ENCODE measurements around the gene P2RX5. TPM values are rescaled to one million over a fixed set of nuclear protein-coding genes. Genes with fewer than 3 reads are reported as not detected.
"Not testable (repeated sequence)": the region's sequence is repeated elsewhere in the genome, so short reads cannot be mapped to it uniquely, and the experiment has no call there.

The P2RX5 gene
- total RNA-seq, 3 donors from 2014 or later, result 29.5 to 53.5 (median 30.8) TPM

DNA sequence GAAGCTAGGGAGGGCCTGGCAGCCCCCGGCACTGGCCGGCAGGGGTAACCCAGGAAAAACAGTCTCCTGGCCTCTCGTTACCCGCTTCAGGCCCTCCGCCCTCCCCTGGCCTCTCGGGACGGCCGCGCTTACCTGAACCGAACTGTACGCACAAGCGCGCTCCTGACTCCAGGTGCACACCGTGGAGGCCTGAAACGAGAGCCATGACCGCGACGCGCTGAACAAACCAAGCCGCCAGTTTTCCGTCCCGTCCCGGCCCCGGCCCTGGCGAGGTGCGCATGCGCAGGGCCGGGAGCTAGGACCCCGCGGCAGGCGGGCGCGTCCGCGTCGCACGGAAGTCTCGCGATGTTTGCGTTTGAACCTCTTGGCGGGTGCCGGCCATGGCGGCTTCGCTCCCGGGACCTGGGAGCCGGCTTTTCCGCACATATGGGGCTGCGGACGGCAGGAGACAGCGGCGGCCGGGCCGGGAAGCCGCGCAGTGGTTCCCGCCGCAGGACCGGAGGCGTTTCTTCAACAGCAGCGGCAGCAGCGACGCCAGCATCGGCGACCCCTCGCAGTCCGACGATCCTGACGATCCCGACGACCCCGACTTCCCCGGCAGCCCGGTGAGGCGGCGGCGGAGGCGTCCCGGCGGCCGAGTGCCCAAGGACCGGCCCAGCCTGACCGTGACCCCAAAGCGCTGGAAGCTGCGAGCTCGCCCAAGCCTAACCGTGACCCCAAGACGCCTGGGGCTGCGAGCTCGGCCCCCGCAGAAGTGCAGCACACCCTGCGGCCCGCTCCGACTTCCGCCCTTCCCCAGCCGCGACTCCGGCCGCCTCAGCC, 27.8 kb upstream of the P2RX5 start, which contains the start of gene HASPIN:
Gene HASPIN, plus strand, starts transcription at position 348 of the 822 bp plus-strand sequence. Its CDS starts 33 bp downstream, at position 381.
- no peaks in the 10 kb centered on the region for H3K9me3 Mint-ChIP-seq
- DNase-seq (peak; percentile 92), ATAC-seq (peak; percentile 91 to 96)
- H3K4me1 Mint-ChIP-seq (ENCODE audit: low read depth), result peaks cover 35% of the 10 kb centered on the region
- peaks cover 15% of the 10 kb centered on the region for H3K36me3 Mint-ChIP-seq (ENCODE audit: insufficient read depth)
- H3K4me3 Mint-ChIP-seq, result peak within 1 kb of the TSS; percentile 92
- no peaks in the 10 kb centered on the region for H3K27me3 Mint-ChIP-seq (ENCODE audit: low read depth)

DNA sequence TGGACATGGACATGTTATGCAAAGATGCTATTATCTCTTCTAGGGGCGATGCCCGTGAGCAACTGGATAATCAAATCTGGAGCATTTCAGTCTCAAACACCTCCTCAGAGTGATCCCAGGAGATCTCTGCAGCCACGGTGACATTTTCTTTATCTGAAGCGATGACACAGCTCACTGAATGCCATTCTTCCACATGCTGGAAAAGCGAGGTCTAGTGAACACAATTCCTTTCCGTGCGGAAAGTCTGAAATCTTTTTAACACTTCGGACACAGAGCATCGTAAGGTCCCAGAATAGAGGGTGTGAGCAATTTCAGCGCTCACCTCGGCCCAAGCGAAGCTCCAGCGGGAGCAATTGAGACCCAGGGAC, 27.2 kb upstream of the P2RX5 start:
- Mint-ChIP-seq H3K36me3 (ENCODE audit: insufficient read depth) (peaks cover 17% of the 10 kb centered on the region), H3K27me3 (ENCODE audit: low read depth) (no peaks in the 10 kb centered on the region), H3K4me1 (ENCODE audit: low read depth) (peaks cover 38% of the 10 kb centered on the region), H3K4me3 (peak overlapping the region; percentile 92), H3K9me3 (no peaks in the 10 kb centered on the region)
- ATAC-seq, result no peak
- DNase-seq, result no peak

DNA sequence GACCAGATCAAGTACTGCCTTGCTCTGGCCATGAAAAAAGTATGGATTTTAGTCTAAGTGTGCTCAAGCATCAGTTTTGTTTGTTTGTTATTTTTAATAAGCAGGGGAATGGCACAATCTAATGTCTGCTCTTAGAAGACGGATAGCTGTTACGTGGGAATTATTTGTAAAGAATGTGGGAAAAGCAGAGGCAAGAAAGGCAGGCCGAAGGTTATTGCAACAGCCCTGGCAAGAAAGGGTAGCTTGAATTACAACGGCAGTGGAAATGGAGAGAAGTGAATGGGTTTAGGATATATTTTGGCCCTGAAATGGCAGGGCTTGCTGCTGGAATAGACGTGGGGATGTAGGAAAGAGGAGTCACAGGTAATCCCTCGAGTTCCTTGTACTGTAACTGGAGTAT, 26.8 kb upstream of the P2RX5 start:
- ATAC-seq (no peak), DNase-seq (no peak)
- peak overlapping the region; percentile 92 for H3K4me3 Mint-ChIP-seq
- H3K36me3 Mint-ChIP-seq (ENCODE audit: insufficient read depth), result peaks cover 17% of the 10 kb centered on the region
- H3K27me3 Mint-ChIP-seq (ENCODE audit: low read depth), result no peaks in the 10 kb centered on the region
- H3K9me3 Mint-ChIP-seq, result no peaks in the 10 kb centered on the region
- peaks cover 38% of the 10 kb centered on the region for H3K4me1 Mint-ChIP-seq (ENCODE audit: low read depth)

DNA sequence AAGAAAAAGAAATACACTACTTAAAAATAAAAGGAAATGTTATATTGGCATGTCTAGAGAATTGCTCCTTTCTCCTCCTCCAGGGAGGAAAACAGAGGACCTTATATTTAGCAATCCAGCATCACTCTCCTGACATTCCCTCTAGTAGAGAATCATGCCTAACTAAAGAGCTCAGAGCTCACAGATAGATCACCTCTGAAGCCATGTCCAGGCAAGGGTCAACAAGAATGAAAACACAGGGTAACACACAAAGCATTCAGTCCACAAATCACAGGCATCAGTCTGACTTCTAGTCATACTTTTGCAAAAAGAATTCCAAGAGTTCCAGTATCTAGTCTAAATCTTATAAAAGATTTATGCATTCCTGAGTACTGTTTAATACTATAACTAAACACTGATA, 23.3 kb upstream of the P2RX5 start:
- H3K4me1 Mint-ChIP-seq (ENCODE audit: low read depth), result peaks cover 38% of the 10 kb centered on the region
- H3K4me3 Mint-ChIP-seq, result no peak overlapping the region
- ATAC-seq, result no peak
- DNase-seq, result no peak
- no peaks in the 10 kb centered on the region for H3K27me3 Mint-ChIP-seq (ENCODE audit: low read depth)
- peaks cover 35% of the 10 kb centered on the region for H3K36me3 Mint-ChIP-seq (ENCODE audit: insufficient read depth)
- H3K9me3 Mint-ChIP-seq, result no peaks in the 10 kb centered on the region

DNA sequence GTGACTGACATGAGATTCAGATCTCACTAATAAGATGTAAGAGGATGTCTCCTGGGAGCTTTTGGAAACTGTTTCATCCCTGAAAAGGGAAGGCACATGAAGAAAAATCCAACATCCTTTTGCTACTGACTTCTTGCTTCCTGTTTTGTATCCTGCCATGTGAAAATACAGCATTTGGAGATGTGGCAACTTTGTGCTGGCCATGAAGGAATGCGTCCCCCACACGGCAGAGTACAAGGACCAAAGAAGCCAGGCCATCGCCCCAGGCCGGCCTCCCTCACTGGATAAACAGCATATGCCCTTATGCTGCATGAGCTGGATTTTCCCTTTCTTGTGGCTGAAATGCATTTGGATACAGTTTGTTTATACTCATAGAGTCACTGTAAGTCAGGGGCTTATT, 22.2 kb upstream of the P2RX5 start:
- H3K9me3 Mint-ChIP-seq, result no peaks in the 10 kb centered on the region
- no peak for DNase-seq
- peaks cover 35% of the 10 kb centered on the region for H3K36me3 Mint-ChIP-seq (ENCODE audit: insufficient read depth)
- ATAC-seq, result no peak
- H3K27me3 Mint-ChIP-seq (ENCODE audit: low read depth), result no peaks in the 10 kb centered on the region
- H3K4me3 Mint-ChIP-seq, result no peak overlapping the region
- H3K4me1 Mint-ChIP-seq (ENCODE audit: low read depth), result peaks cover 40% of the 10 kb centered on the region

DNA sequence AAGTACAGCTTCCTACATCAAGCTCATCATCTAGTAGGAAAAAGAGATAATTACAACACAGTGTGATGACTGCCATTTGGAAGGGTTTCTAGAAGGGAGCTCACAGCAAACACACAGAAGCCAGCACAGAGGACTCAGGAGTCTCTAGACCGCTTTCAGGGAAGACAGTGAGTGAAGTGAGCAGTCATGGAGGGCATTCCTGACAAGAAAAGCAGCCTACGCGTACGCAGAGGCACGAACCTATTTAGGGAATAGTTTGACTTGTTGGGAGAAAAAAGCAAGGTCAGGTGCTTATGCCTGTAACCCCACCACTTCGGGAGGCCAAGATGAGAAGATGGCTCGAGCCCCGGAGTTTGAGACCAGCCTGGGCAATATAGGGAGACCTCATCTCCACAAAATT, 19.3 kb upstream of the P2RX5 start:
- Mint-ChIP-seq H3K4me3 (no peak overlapping the region), H3K9me3 (no peaks in the 10 kb centered on the region), H3K27me3 (ENCODE audit: low read depth) (no peaks in the 10 kb centered on the region), H3K4me1 (ENCODE audit: low read depth) (peaks cover 44% of the 10 kb centered on the region), H3K36me3 (ENCODE audit: insufficient read depth) (peaks cover 35% of the 10 kb centered on the region)
- DNase-seq (no peak), ATAC-seq (no peak)

DNA sequence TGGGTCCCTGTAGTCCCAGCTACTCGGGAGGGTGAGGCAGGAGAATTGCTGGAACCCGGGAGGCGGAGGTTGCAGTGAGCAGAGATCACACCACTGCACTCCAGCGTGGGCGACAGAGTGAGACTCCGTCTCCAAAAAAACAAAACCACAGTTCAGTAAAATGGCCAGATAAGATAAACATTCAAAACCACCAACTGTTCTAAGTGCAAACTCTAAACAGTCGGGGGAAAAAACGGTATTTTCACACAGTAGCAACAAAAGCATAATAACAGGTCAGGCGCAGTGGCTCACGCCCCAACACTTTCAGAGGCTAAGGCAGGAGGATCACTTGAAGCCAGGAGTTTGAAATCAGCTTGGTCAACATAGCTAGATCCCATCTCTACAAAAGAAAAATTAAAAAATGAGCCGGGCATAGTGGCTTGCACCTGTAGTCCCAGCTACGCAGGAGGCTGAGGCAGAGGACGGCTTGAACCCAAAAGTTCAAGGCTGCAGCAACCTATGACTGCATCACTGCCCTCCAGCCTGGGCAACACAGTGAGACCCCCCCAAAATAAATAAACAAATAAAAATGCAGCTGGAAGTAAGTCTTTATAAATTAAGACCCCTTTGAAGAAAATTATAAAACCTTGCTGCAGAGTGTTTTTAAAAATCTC, 17.0 kb upstream of the P2RX5 start:
- peaks cover 50% of the 10 kb centered on the region for H3K4me1 Mint-ChIP-seq (ENCODE audit: low read depth)
- DNase-seq, result no peak
- no peaks in the 10 kb centered on the region for H3K27me3 Mint-ChIP-seq (ENCODE audit: low read depth)
- H3K36me3 Mint-ChIP-seq (ENCODE audit: insufficient read depth), result peaks cover 27% of the 10 kb centered on the region
- H3K9me3 Mint-ChIP-seq, result no peaks in the 10 kb centered on the region
- no peak overlapping the region for H3K4me3 Mint-ChIP-seq
- ATAC-seq, result peak; percentile 7 to 14

DNA sequence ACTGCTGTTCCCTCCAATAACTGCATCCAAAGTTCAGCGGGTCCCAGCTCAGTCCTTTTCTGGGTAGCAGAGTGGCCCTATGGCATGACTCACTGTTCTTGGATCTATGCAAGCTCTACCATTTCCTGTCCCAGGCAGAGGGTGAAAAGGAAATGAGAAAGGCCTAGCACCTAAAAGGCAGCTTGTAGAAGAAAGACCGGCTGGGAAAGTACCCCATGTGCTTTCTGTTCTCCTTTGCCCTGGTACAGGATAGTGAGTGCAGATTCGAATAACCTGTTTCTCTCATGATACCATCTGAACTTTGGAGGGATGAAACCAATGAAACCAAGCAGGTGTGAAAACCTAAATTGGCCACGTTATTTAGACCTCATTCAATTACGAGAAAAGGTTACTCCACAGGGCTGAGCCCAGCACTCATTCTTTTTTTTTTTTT, 15.0 kb upstream of the P2RX5 start:
- DNase-seq (peak; percentile 63), ATAC-seq (peak; percentile 99)
- H3K4me3 Mint-ChIP-seq, result peak overlapping the region; percentile 25
- H3K9me3 Mint-ChIP-seq, result no peaks in the 10 kb centered on the region
- H3K4me1 Mint-ChIP-seq (ENCODE audit: low read depth), result peaks cover 49% of the 10 kb centered on the region
- H3K36me3 Mint-ChIP-seq (ENCODE audit: insufficient read depth), result peaks cover 15% of the 10 kb centered on the region
- H3K27me3 Mint-ChIP-seq (ENCODE audit: low read depth), result no peaks in the 10 kb centered on the region

DNA sequence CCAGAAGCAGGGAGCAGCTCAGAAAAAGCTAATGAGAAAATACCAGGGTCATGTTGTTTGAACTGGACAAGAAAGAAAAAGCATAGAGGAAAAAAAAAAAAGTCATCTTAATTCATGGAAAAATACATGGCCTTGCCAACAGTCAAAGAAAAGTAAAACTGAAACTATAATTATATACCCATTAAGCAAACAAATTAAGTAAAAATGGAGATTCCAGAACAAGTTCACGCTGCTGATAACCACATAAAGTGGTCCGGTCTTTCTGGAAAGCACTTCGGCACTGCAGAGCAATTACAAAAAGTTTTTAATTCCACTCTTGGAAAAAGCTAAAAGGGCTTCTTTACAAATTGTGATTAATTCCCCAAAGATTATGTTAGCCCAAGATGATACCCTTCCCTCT, 12.4 kb upstream of the P2RX5 start:
- H3K9me3 Mint-ChIP-seq, result no peaks in the 10 kb centered on the region
- no peak for ATAC-seq
- peaks cover 6% of the 10 kb centered on the region for H3K36me3 Mint-ChIP-seq (ENCODE audit: insufficient read depth)
- H3K4me1 Mint-ChIP-seq (ENCODE audit: low read depth), result peaks cover 44% of the 10 kb centered on the region
- no peak for DNase-seq
- no peaks in the 10 kb centered on the region for H3K27me3 Mint-ChIP-seq (ENCODE audit: low read depth)
- no peak overlapping the region for H3K4me3 Mint-ChIP-seq

DNA sequence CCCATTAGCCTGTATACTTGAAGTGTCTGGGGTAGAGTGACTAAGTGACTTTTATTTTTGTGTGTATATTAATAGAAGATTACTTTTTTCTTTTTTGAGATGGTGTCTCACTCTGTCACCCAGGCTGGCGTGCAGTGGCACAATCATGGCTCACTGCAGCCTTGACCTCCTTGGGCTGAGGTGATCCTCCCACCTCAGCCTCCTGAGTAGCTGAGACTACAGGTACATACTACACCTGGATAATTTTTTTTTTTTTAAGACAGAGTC, 9.7 kb upstream of the P2RX5 start:
- H3K4me3 Mint-ChIP-seq, DNase-seq: not testable (repeated sequence)

DNA sequence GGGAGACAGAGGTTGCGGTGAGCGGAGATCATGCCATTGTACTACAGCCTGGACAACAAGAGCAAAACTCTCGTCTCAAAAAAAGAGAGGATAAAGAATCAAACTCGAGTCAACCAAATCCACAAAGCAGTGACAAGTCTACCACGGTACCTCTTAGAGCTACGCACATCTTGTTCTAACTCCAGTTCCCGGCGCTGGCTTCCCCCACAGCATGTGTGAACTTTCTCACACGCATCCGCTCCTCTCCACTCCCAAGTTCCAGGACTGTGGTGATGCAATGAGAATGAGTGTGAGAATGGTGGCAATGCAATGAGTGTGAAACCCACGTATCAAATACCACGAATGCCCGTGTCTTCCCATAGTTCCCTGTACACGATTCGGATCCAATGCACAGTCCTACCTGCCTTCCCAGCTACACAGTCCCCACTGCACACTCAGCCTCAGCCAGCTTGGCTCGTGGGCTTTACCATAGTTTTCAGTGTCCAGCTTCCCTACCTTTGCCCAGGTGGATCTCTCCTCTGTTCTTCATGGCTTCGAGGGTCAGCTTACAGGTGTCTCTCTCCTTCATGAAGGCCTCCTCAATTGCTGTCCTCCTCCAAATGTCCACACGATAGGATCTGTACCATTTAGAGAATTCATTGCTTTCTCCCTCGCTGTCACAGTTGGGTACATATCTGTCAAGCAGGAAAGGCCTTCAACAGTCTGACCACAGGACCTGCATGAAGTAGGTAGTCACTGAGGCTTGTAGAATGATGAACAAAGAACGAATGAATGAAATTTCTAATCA, 9.2 kb upstream of the P2RX5 start:
- Mint-ChIP-seq H3K4me3 (no peak overlapping the region), H3K9me3 (peaks cover 3% of the 10 kb centered on the region), H3K27me3 (ENCODE audit: low read depth) (no peaks in the 10 kb centered on the region), H3K4me1 (ENCODE audit: low read depth) (peaks cover 19% of the 10 kb centered on the region), H3K36me3 (ENCODE audit: insufficient read depth) (peaks cover 4% of the 10 kb centered on the region)
- ATAC-seq (no peak), DNase-seq (no peak)

More for the DNA sequence above, 9.7 kb upstream of the P2RX5 start:
- not testable (repeated sequence) for H3K36me3 Mint-ChIP-seq (ENCODE audit: insufficient read depth); ATAC-seq; H3K9me3 Mint-ChIP-seq; H3K27me3 Mint-ChIP-seq (ENCODE audit: low read depth)
- H3K4me1 Mint-ChIP-seq (ENCODE audit: low read depth), result peaks cover 21% of the 10 kb centered on the region

DNA sequence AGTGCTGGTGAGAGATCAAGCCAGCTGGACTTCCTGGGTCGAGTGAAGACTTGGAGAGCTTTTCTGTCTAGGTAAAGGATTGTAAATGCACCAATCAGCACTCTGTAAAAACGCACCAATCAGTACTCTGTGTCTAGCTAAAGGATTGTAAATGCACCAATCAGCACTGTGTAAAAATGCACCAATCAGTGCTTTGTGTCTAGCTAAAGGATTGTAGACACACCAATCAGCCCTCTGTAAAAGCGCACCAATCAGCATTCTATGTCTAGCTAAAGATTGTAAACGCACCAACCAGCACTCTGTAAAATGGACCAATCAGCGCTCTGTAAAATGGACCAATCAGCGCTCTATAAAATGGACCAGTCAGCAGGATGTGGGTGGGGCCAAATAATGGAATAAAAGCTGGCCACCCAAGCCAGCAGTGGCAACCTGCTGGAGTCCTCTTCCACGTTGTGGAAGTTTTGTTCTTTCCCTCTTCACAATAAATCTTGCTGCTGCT, 6.1 kb upstream of the P2RX5 start:
- not testable (repeated sequence) for H3K36me3 Mint-ChIP-seq (ENCODE audit: insufficient read depth); DNase-seq; H3K4me3 Mint-ChIP-seq; H3K4me1 Mint-ChIP-seq (ENCODE audit: low read depth); H3K27me3 Mint-ChIP-seq (ENCODE audit: low read depth); H3K9me3 Mint-ChIP-seq
- peak in 1 of 2 donors; percentile 25 for ATAC-seq

DNA sequence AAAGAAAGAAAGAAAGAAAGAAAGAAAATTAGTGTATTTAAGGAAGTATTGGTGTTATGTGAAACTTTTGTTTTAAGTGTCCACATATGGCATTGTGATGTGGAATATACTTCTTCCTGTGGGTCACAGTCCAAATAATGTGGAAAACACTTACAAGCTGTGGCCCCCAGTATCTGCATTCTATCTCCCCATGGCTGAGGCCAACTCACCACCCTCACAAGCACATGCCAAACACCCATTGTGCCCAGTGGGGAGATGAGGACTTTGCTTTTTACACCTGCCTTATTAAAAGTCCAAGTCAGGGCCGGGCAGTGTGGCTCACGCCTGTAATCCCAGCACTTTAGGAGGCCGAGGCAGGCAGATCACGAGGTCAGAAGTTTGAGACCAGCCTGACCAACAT, 4.0 kb upstream of the P2RX5 start:
- ATAC-seq, result no peak
- H3K4me3 Mint-ChIP-seq, result no peak overlapping the region
- DNase-seq, result no peak
- H3K27me3 Mint-ChIP-seq (ENCODE audit: low read depth), result no peaks in the 10 kb centered on the region
- H3K9me3 Mint-ChIP-seq, result peaks cover 3% of the 10 kb centered on the region
- peaks cover 4% of the 10 kb centered on the region for H3K36me3 Mint-ChIP-seq (ENCODE audit: insufficient read depth)
- no peaks in the 10 kb centered on the region for H3K4me1 Mint-ChIP-seq (ENCODE audit: low read depth)

DNA sequence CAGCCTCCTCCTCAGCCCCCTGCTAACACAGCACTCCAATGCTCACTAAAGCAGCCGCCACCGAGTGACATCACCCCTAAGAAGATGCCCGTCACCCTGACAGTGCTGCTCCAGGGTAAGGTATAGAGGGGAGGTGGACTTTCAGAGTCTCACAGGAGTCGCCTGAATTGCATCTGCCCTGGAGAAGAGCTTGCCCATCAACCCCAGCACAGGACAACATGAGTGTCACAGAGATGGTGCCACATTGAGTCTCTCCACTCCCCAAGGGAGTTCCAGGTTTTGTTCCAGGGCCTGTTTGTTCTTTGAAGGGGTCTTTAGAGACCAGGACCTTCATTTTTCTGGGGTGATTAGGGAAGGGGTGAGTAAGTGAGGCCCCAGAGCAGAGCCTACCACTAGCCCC, 2.2 kb upstream of the P2RX5 start:
- H3K9me3 Mint-ChIP-seq, result peaks cover 3% of the 10 kb centered on the region
- no peaks in the 10 kb centered on the region for H3K27me3 Mint-ChIP-seq (ENCODE audit: low read depth)
- H3K4me1 Mint-ChIP-seq (ENCODE audit: low read depth), result peaks cover 13% of the 10 kb centered on the region
- H3K36me3 Mint-ChIP-seq (ENCODE audit: insufficient read depth), result peaks cover 4% of the 10 kb centered on the region
- DNase-seq, result no peak
- no peak overlapping the region for H3K4me3 Mint-ChIP-seq
- ATAC-seq, result no peak

Data from activated T-cell treated with anti-CD3 and anti-CD28 coated beads, Interleukin-2, amount 50 U/mL, for 4 hours (primary cell).